ENCODE measurements around the gene ZNF407.

The ZNF407 gene

GRCh38 chr18:75108579-75109318, 511.1 kb downstream of the ZNF407 start:
- DNase-seq (ENCODE audit: extremely low read depth in 1 of 2, low read depth in 1 of 2), result no peak

GRCh38 chr18:75109319-75109691, 511.6 kb downstream of the ZNF407 start:
- DNase-seq (ENCODE audit: extremely low read depth in 1 of 2, low read depth in 1 of 2), result no peak

GRCh38 chr18:75109819-75110218, 512.1 kb downstream of the ZNF407 start:
- no peak for DNase-seq (ENCODE audit: extremely low read depth in 1 of 2, low read depth in 1 of 2)

- no peak for DNase-seq (ENCODE audit: extremely low read depth in 1 of 2, low read depth in 1 of 2)
These were observed 512.6 kb downstream of the ZNF407 start for GRCh38 chr18:75110311-75110710.

- no peak for DNase-seq (ENCODE audit: extremely low read depth in 1 of 2, low read depth in 1 of 2)
These were observed 513.3 kb downstream of the ZNF407 start for GRCh38 chr18:75110846-75111415.

GRCh38 chr18:75111760-75112159, 514.1 kb downstream of the ZNF407 start:
- no peak for DNase-seq (ENCODE audit: extremely low read depth in 1 of 2, low read depth in 1 of 2)

- DNase-seq (ENCODE audit: extremely low read depth in 1 of 2, low read depth in 1 of 2), result no peak
These were observed 514.8 kb downstream of the ZNF407 start for GRCh38 chr18:75112186-75113096.

- DNase-seq (ENCODE audit: extremely low read depth in 1 of 2, low read depth in 1 of 2), result no peak
These were observed 515.8 kb downstream of the ZNF407 start for GRCh38 chr18:75113455-75113854.

- DNase-seq (ENCODE audit: extremely low read depth in 1 of 2, low read depth in 1 of 2), result no peak
These were observed 516.6 kb downstream of the ZNF407 start for GRCh38 chr18:75114231-75114764.
